NCI-H345 treated with DMSO at 0.1 percent for 48 hours (cell line): ENCODE data around the gene CLDN15.

Source experiments
- DNase-seq: peaks from one replicate; lab custom pipeline; 2025; ENCODE audit not compliant: unreplicated experiment; lab: John Stamatoyannopoulos, UW

CLDN15 gene

GRCh38 chr7:101244375-101245146 lies 7.0 kb upstream of the CLDN15 start, which contains the start of gene FIS1:
Gene FIS1 (minus strand): TSS chr7:101245081. CDS start chr7:101245004, 77 bp downstream.
- peak; percentile 90 for DNase-seq

GRCh38 chr7:101243646-101244374 lies 6.2 kb upstream of the CLDN15 start:
- no peak for DNase-seq

DNA sequence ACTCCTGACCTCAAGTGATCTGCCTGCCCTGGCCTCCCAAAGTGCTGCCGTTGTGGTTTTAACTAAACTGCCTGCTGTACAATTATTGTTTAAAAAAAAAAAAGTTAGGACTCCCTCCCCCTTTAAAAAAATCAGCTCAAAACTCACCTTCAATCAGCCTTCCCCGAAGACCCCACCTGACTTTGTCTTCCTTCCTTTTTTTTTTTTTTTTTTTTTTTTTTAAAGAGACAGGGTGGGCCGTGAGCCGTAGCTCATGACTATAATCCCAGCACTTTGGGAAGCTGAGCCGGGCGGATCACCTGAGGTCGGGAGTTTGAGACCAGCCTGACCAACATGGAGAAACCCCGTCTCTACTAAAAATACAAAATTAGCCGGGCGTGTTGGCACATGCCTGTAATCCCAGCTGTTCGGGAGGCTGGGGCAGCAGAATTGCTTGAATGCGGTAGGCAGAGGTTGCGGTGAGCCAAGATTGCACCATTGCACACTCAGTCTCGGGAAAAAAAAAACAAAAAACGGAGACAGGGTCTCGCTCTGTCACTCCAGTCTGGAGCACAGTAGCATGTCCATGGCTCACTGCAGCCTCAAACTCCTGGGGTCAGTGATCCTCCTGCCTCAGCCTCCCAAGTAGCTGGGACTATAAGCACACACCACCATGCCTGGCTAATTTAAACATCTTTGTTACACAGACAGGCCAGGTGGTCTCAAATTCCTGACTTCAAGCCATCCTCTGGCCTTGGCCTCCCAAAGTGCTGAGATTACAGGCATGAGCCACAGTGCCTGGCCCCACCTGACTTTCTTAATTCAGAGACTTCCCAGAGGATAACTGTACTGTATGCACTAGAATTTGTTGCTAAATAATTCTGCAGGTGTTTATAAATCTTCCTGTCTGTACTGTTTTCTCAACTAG lies 4.1 kb upstream of the CLDN15 start:
- DNase-seq: no peak

- no peak for DNase-seq
Measured at GRCh38 chr7:101241015-101241363, 3.4 kb upstream of the CLDN15 start.

- no peak for DNase-seq
Measured at GRCh38 chr7:101240226-101241014, 2.8 kb upstream of the CLDN15 start.

DNA sequence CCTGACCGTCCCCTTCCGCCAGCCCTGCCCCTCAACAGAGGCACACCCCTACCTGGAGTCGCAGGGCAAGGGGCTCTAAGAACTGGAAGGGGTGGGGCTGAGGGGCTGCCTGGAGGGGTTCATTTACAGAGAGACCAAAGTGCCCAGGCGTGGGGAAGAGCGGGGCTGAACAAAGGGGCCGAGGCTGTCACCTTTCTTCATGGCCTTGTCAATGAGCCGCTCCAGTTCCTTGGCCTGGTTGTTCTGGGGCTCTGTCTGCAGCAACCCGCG lies 2.3 kb upstream of the CLDN15 start:
- no peak for DNase-seq

- DNase-seq: no peak
Measured at GRCh38 chr7:101239191-101239950, 1.8 kb upstream of the CLDN15 start.

GRCh38 chr7:101238226-101239182 lies 902 bp upstream of the CLDN15 start:
- DNase-seq: no peak

DNA sequence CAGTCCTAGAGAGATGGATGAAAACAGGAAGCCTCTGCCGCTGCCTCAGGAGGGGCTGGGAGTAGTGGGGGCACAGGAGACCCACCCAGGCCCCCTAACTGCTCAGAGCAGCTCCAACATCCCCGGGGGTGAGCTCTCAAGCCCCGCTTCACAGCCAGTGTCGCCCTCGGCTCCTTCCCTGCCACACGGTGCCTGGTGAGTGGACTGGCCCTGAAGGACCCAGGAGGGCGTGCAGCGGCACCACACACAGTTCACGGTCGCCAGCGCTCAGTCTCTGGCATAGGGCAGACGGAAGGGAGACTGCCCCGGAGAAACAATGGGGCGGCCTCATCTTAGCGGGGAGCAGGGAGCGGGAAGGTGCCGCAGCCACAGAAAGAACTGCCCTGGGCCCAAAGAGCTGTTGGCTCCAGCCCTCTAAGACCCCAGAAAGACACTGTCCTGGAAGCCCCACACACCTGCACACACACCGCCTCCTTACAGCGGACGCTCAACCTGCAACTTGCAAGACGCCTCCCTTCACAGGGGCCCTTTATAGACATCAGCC lies 1.2 kb downstream of the CLDN15 start:
- DNase-seq: no peak

- DNase-seq: no peak
Measured at GRCh38 chr7:101235522-101235921, 2.1 kb downstream of the CLDN15 start.

DNA sequence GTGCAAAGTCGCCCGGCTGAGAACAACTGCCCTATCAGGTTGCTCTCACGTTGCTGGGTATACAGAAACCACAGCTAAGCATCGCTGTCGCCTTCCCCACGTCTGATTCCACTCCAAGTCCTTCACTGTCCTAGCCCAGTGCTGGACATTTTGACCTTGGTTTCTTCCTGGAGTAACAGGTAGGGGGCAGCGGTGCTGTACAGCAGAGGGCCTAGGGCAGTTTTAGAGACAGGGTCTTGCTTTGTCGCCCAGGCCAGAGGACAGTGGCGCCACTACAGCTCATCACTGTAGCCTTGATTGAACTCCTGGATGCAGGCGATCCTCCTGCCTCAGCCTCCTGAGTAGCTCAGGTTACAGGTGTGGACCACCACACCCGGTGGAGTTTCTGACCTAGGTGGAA lies 2.6 kb downstream of the CLDN15 start:
- no peak for DNase-seq

DNA sequence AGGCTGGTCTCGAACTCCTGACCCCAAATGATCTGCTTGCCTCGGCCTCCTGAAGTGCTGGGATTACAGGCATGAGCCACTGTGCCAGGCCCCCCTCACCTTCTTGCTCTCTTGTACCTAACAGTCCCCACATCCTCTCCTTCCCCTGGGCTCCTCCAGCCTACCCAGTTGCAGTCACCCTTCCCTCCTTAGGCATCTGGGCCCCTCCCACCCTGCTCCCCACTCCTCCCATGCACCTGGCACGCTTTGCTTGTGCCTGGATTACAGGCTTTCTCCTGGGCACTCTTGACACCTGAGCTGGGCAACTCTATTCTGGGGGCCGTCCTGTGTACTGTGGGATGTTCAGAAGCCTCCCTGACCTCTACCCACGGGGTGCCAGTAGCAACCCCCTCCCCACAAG lies 3.0 kb downstream of the CLDN15 start:
- no peak for DNase-seq

DNA sequence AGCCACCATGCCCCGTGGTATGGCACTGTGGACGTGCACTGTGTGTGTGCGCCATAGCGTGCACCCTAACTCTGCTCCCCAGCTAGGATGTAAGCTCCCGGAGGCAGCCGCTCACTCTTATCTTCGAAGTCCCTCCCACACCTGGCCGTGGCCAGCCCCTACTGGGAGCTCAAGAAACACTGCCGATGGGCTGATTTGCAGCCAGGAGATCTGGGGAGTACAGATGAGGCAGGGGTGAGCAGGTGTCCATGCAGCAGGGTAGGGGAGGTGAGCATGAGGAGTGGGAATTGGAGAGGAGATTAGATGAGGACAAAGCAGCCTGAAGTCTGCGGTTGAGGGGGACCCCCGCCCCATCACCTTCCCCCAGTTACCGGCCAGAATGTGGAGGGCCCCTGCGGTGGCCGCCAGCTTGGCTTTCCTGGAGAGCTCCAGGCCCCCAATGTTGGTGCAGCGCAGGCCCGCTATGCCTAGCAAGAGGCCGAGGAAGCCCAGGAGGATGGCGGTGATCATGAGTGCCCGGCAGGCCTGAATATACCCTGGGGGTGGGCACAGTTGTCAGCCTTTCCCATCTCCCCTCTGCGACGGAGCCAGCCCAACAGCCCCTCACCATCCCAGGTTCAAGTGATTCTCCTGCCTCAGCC lies 3.6 kb downstream of the CLDN15 start:
- DNase-seq: no peak

DNA sequence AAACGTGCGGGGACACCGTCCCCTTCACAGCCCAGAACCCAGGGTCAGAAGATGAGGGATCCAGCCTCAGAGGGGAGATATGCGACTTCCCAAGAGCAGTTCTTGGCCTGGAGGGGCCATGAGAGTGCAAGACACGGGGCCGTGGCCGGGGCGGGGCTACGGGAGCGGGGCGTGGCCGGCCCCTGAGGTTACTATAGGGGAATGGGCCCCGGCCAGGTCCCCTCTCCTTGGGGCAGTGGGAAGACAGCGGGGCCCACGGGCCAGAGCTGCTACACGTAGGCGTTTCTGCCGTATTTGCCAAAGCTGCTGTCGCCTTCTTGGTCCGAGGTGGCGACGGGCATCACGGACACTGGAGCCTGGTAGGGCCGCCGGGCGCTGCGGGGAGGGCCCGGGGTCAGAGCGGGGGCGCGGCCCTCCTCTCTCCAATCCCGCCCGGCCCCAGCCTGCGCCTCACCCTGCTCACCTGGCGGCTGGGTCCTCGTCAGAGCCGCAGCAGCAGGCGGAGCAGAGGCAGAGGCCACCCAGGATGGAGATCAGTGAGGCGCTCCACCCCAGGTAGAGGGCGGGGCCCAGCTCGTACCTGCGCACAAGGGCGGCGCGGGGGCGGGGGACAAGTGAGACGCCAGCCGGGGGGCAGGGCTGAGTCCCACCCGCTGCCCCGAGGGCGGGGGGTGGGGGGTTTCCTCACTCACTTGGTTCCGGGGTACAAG lies 5.3 kb downstream of the CLDN15 start:
- peak; percentile 62 for DNase-seq

GRCh38 chr7:101231644-101232043 lies 6.0 kb downstream of the CLDN15 start:
- DNase-seq: no peak

GRCh38 chr7:101226721-101227120 lies 10.9 kb downstream of the CLDN15 start:
- no peak for DNase-seq

DNA sequence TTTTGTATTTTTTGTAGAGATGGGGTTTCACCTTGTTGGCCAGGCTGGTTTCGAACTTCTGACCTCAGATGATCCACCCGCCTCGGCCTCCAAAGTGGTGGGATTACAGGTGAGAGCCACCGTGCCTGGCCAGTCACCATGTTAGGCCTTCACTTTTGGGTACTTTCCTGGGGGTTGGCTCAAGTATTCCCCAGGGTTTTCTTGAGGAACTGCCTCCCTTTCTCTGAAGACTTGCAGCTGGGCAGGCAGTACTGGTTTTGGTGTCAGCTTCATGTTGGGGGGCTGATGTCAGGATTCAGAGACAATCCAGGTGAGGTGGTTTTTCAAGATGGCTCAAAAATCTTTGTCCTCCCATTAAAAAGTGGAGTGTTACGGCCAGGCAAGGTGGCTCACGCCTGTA lies 12.0 kb downstream of the CLDN15 start:
- no peak for DNase-seq

DNA sequence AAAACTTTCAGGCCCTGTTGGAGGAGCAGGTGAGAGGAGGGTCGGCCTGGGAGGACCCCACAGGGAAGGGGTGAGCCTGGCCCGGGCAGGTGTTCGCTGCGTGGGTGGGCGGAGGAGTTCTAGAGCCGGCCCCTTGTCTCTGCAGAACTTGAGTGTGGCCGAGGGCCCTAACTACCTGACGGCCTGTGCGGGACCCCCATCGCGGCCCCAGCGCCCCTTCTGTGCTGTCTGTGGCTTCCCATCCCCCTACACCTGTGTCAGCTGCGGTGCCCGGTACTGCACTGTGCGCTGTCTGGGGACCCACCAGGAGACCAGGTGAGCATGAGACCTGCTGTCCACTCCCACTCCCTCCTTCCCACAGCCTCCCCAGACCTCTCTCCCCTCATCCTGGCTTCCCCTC lies 14.1 kb downstream of the CLDN15 start:
- DNase-seq: no peak
